ENCODE measurements around the gene NOP53. TPM values are rescaled to one million over a fixed set of nuclear protein-coding genes. Genes with fewer than 3 reads are reported as not detected.

Gene NOP53
- total and polyA plus RNA-seq, 2 of the 8 experiments (the other 6 are each of a cell fraction or from before 2014, with no cell fraction given) = 107 to 245 TPM

DNA sequence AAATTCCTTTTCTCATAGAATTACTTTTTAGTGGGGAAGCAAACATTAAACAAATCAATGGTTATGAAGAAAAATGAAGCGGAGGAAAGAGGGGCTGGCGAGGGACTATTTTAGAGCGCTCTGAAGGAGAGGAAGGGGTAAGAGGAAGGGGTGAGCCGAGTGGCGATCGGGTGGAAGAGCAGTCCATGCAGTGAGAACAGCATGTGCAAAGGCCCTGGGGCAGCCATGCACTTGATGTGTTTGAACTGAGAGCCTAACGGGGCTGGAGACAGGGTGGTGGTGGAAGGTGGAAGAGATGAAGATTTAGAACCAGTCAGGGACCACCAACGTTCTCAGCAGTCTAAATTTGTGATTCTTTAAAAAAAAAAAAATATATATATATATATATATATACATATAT lies 14.4 kb upstream of the NOP53 start (continued):
- no peak for TF ChIP-seq RBBP5 (IDR thresholded peaks at IDR 0.05; ENCODE audit: borderline replicate concordance, low read depth, low read length)
- TF ChIP-seq ASH2L (IDR thresholded peaks at IDR 0.05; ENCODE audit: low read length) = no peak
- TF ChIP-seq TBP (IDR thresholded peaks at IDR 0.05; ENCODE audit: low read depth, low read length) = no peak
- no peak for TF ChIP-seq JUND (IDR thresholded peaks at IDR 0.05; ENCODE audit: low read length)
- no peak for TF ChIP-seq BRCA1 (IDR thresholded peaks at IDR 0.05; ENCODE audit: low read depth, low read length)
- no peak for TF ChIP-seq GABPA (IDR thresholded peaks at IDR 0.05; ENCODE audit: borderline replicate concordance, insufficient read depth, low read length)
